H1 (cell line): ENCODE results near the gene HIC2.
"Not testable (repeated sequence)": the region's sequence is repeated elsewhere in the genome, so short reads cannot be mapped to it uniquely, and the experiment has no call there.

Source experiments
- CREB1 ChIP-seq: IDR thresholded peaks from 2 replicates; pipeline ENCODE4 v1.6.1; 2012; ENCODE audit warnings: inconsistent platforms
- TBP ChIP-seq: IDR thresholded peaks from 2 replicates; pipeline ENCODE4 v1.6.1; 2011; ENCODE audit warnings: low read depth, low read length, improper control_type of control experiment
- YY1 ChIP-seq: IDR thresholded peaks from 2 replicates; pipeline ENCODE4 v1.6.1; 2011; ENCODE audit warnings: low read depth, mild to moderate bottlenecking, low read length

- TF ChIP-seq CREB1, TBP, YY1: not testable (repeated sequence)
Measured at GRCh38 chr22:21452666-21453065, 35.5 kb downstream of the HIC2 start.
